DMS114 treated with DMSO at 0.1 percent for 48 hours (cell line): Measurements from ENCODE around the gene MAPK8IP3.
A peak's percentile ranks its signal among the peaks of the same experiment; 100 is the strongest.

Experiments used
- DNase-seq: peaks from one replicate; lab custom pipeline; 2025; ENCODE audit not compliant: unreplicated experiment; lab: John Stamatoyannopoulos, UW

Gene MAPK8IP3

GRCh38 chr16:1705688-1706385, at the start of gene MAPK8IP3:
TSS of gene MAPK8IP3 (plus strand) at chr16:1706195. CDS start at chr16:1706340, 145 bp downstream.
- DNase-seq = peak; percentile 54

- no peak for DNase-seq
These were observed 49.0 kb upstream of the MAPK8IP3 start for GRCh38 chr16:1656808-1657617.

GRCh38 chr16:1657841-1658240, 48.2 kb upstream of the MAPK8IP3 start:
- DNase-seq = no peak

GRCh38 chr16:1659031-1659430, 47.0 kb upstream of the MAPK8IP3 start:
- DNase-seq = no peak

- no peak for DNase-seq
These were observed 44.2 kb upstream of the MAPK8IP3 start for GRCh38 chr16:1661826-1662225.

GRCh38 chr16:1662543-1662942, 43.5 kb upstream of the MAPK8IP3 start:
- DNase-seq = no peak

- no peak for DNase-seq
These were observed 40.2 kb upstream of the MAPK8IP3 start for GRCh38 chr16:1665829-1666228.

GRCh38 chr16:1666316-1666715, 39.7 kb upstream of the MAPK8IP3 start:
- no peak for DNase-seq

GRCh38 chr16:1667271-1667670, 38.7 kb upstream of the MAPK8IP3 start:
- no peak for DNase-seq

- no peak for DNase-seq
These were observed 38.1 kb upstream of the MAPK8IP3 start for GRCh38 chr16:1667916-1668315.

- DNase-seq = no peak
These were observed 37.2 kb upstream of the MAPK8IP3 start for GRCh38 chr16:1668612-1669319.

GRCh38 chr16:1669698-1670097, 36.3 kb upstream of the MAPK8IP3 start:
- no peak for DNase-seq

- no peak for DNase-seq
These were observed 35.6 kb upstream of the MAPK8IP3 start for GRCh38 chr16:1670371-1670770.

- no peak for DNase-seq
These were observed 35.1 kb upstream of the MAPK8IP3 start for GRCh38 chr16:1670866-1671265.

GRCh38 chr16:1673424-1674151, 32.4 kb upstream of the MAPK8IP3 start:
- DNase-seq = no peak

GRCh38 chr16:1674306-1674705, 31.7 kb upstream of the MAPK8IP3 start:
- no peak for DNase-seq

GRCh38 chr16:1674751-1675664, 31.0 kb upstream of the MAPK8IP3 start:
- no peak for DNase-seq

- no peak for DNase-seq
These were observed 29.3 kb upstream of the MAPK8IP3 start for GRCh38 chr16:1676661-1677060.

- no peak for DNase-seq
These were observed 28.7 kb upstream of the MAPK8IP3 start for GRCh38 chr16:1677339-1677738.

GRCh38 chr16:1677942-1678499, 28.0 kb upstream of the MAPK8IP3 start, which contains the start of gene JPT2:
TSS of gene JPT2 (plus strand) at chr16:1678279. CDS start at chr16:1678313, 34 bp downstream.
- DNase-seq = peak; percentile 87
